Endothelial cell of umbilical vein (primary cell): ENCODE results near the gene FSD2. TPM values are rescaled to one million over a fixed set of nuclear protein-coding genes. Genes with fewer than 3 reads are reported as not detected.

Experiments
- BruUV-seq: library from RNA; stranded (reverse); fragments of 400-500 nt; replicated peaks from 2 replicates; lab custom pipeline; 2021; lab: Mats Ljungman, UMichigan
- CTCF ChIA-PET: fragments of 300-600, 350-600 bp; sonication (Branson Sonifier 250); formaldehyde crosslinking; loops from one replicate; lab custom pipeline; 2021; ENCODE audit warnings: antibody characterized with exemption, inconsistent platforms; lab: Charles Lee
- POLR2A ChIA-PET: fragments of 300-600, 350-600 bp; sonication (Branson Sonifier 250); formaldehyde crosslinking; loops from one replicate; lab custom pipeline; 2021; ENCODE audit warnings: antibody characterized with exemption, inconsistent platforms; lab: Charles Lee
- DNase-seq: peaks from one replicate; pipeline ENCODE4 v3.0.0-alpha.2; 2011; ENCODE audit warnings: low read depth, low spot score
- FAIRE-seq: peaks from 2 replicates; lab custom pipeline; 2011; peaks lifted over from hg19 to GRCh38; lab: Jason Lieb, UNC
- H2AFZ ChIP-seq: 2 replicates; pipeline ENCODE4 v1.6.0; 2012; ENCODE audit warnings: low read depth, low read length, control low read depth, inconsistent platforms
- H3K27ac ChIP-seq: 2 replicates; pipeline ENCODE4 v1.5.1; 2011; ENCODE audit warnings: low read depth, mild to moderate bottlenecking, control low read depth, low read length, moderate library complexity; ENCODE audit not compliant: insufficient read depth
- H3K27me3 ChIP-seq, 2 experiments: 2 replicates each; pipeline versions ENCODE4 v1.6.0 to v1.6.1; 2011; ENCODE audit warnings: low read length in 2 of 2, mixed read lengths in 1 of 2; ENCODE audit not compliant: control insufficient read depth in 2 of 2, insufficient read depth in 2 of 2
- H3K36me3 ChIP-seq, 2 experiments: 2 replicates in 1 of 2; 3 replicates in 1 of 2; pipeline ENCODE4 v1.5.1; 2011; ENCODE audit warnings: low read length in 2 of 2, mild to moderate bottlenecking in 1 of 2, moderate library complexity in 1 of 2; ENCODE audit not compliant: control insufficient read depth in 2 of 2, insufficient read depth in 2 of 2; ENCODE audit errors: extremely low read depth in 1 of 2
- H3K4me1 ChIP-seq: 3 replicates; pipeline ENCODE4 v1.5.1; 2011; ENCODE audit warnings: mild to moderate bottlenecking, low read length; ENCODE audit not compliant: control insufficient read depth, insufficient read depth; ENCODE audit errors: extremely low read depth
- H3K4me2 ChIP-seq: 2 replicates; pipeline ENCODE4 v1.6.1; 2011; ENCODE audit warnings: low read length, control low read depth, mixed read lengths; ENCODE audit not compliant: insufficient read depth
- H3K4me3 ChIP-seq, 3 experiments: fragments of 200-600 bp in 1 of 3; sonication (generic), shearing (Covaris generic) in 1 of 3; replicated peaks in 1 of 3; 2 replicates each; pipeline ENCODE4 v1.5.1; 2011 to 2016; ENCODE audit warnings: control low read depth in 3 of 3, low read length in 3 of 3, mild to moderate bottlenecking in 2 of 3, inconsistent platforms in 1 of 3, low read depth in 1 of 3, moderate library complexity in 1 of 3; ENCODE audit not compliant: insufficient read depth in 1 of 3
- H3K79me2 ChIP-seq: 2 replicates; pipeline ENCODE4 v1.6.0; 2012; ENCODE audit warnings: low read length, inconsistent platforms; ENCODE audit not compliant: control insufficient read depth, insufficient read depth
- H3K9ac ChIP-seq: replicated peaks from 2 replicates; pipeline ENCODE3; 2011; ENCODE audit warnings: low read length, control low read depth; ENCODE audit not compliant: insufficient read depth; ENCODE audit errors: extremely low read depth
- H3K9me1 ChIP-seq: replicated peaks from 3 replicates; pipeline ENCODE4 v1.6.0; 2011; ENCODE audit warnings: mild to moderate bottlenecking, low read length; ENCODE audit not compliant: control insufficient read depth, insufficient read depth; ENCODE audit errors: extremely low read depth
- H3K9me3 ChIP-seq: replicated peaks from 2 replicates; pipeline ENCODE4 v1.5.1; 2012; ENCODE audit warnings: low read length, inconsistent platforms; ENCODE audit not compliant: control insufficient read depth, insufficient read depth
- H4K20me1 ChIP-seq: replicated peaks from 2 replicates; pipeline ENCODE3; 2011; ENCODE audit warnings: mild to moderate bottlenecking, low read length; ENCODE audit not compliant: control insufficient read depth, insufficient read depth; ENCODE audit errors: extremely low read depth
- CTCF ChIP-seq, 2 donors: IDR thresholded peaks; 1 replicate in 1 of 2; 2 replicates in 1 of 2; pipeline ENCODE4 v1.5.1; 2011; ENCODE audit warnings: low read length in 2 of 2, mild to moderate bottlenecking in 2 of 2, moderate library complexity in 2 of 2, control low read depth in 1 of 2, inconsistent platforms in 1 of 2, low read depth in 1 of 2; ENCODE audit not compliant: insufficient read depth in 1 of 2; ENCODE audit errors: extremely low read depth in 1 of 2
- EZH2 ChIP-seq: IDR thresholded peaks from 2 replicates; pipeline ENCODE4 v1.6.1; 2012; ENCODE audit warnings: borderline replicate concordance, low read depth, mild to moderate bottlenecking, moderate library complexity, low read length, inconsistent platforms; ENCODE audit not compliant: severe bottlenecking
- FOS ChIP-seq: IDR thresholded peaks from 2 replicates; pipeline ENCODE4 v1.6.1; 2011; ENCODE audit warnings: mild to moderate bottlenecking, low read length, moderate library complexity, borderline replicate concordance; ENCODE audit not compliant: insufficient read depth
- GATA2 ChIP-seq: IDR thresholded peaks from 2 replicates; pipeline ENCODE4 v1.7.0; 2011; ENCODE audit warnings: low read depth, mild to moderate bottlenecking, moderate library complexity, mixed read lengths, low read length; ENCODE audit not compliant: insufficient read length, insufficient read depth
- JUN ChIP-seq: IDR thresholded peaks from 2 replicates; pipeline ENCODE4 v1.6.1; 2011; ENCODE audit warnings: borderline replicate concordance, low read depth; ENCODE audit not compliant: insufficient read length, insufficient read depth
- MAX ChIP-seq: IDR thresholded peaks from 2 replicates; pipeline ENCODE4 v1.6.1; 2011; ENCODE audit not compliant: insufficient read depth, insufficient read length
- MYC ChIP-seq: IDR thresholded peaks from one replicate; pipeline ENCODE4 v1.6.1; 2011; ENCODE audit warnings: mild to moderate bottlenecking, low read depth, low read length
- POLR2A ChIP-seq: IDR thresholded peaks from 2 replicates; pipeline ENCODE4 v1.6.1; 2012; ENCODE audit warnings: low read depth, mild to moderate bottlenecking, control low read depth, low read length
- POLR2AphosphoS5 ChIP-seq: IDR thresholded peaks from 2 replicates; pipeline ENCODE4 v1.6.1; 2012; ENCODE audit warnings: low read depth, mild to moderate bottlenecking, control low read depth, low read length, moderate library complexity; ENCODE audit not compliant: insufficient read depth
- dilution Hi-C: fragments of 300-500 bp; cut with MboI; formaldehyde crosslinking; loops from one replicate; pipeline ENCODE4 v1.15.0; 2019; ENCODE audit warnings: low sequenced_read_pairs; ENCODE audit not compliant: extremely low pct_ligation_motif_present
- intact Hi-C: fragments of 100-400 bp; cut with micrococcal nuclease; formaldehyde crosslinking; loops from one replicate; pipeline ENCODE4 v1.10.0; 2022
- polyA plus RNA-seq, 4 experiments: library from polyadenylated mRNA; depleted of rRNA in 3 of 4; stranded (reverse) in 3 of 4; unstranded in 1 of 4; fragments of >200 nt; gene quantifications; 2 replicates each; pipeline versions ENCODE4 v1.2.1 to v1.2.3, GENCODE V29; 2011 to 2012; ENCODE audit warnings: missing spikeins in 1 of 4
- total RNA-seq: library from RNA; stranded (reverse); gene quantifications from 2 replicates; pipeline ENCODE4 v1.2.3, GENCODE V29; 2021

The FSD2 gene
- total and polyA plus RNA-seq, 2 donors (not counting 3 experiments of a cell fraction or from before 2014, with no cell fraction given) = not detected

- dilution Hi-C loops (no loop called here), intact Hi-C loops (no loop called here)
- H3K4me3 ChIP-seq = no peak overlapping the region
Measured at GRCh38 chr15:82715003-82715402, 90.9 kb downstream of the FSD2 start.

GRCh38 chr15:82714016-82714415 lies 91.9 kb downstream of the FSD2 start:
- intact Hi-C loops = no loop called here

More at GRCh38 chr15:82715003-82715402, 90.9 kb downstream of the FSD2 start:
- no peaks in the 10 kb centered on the region for H3K27me3 ChIP-seq
- H4K20me1 ChIP-seq = no peaks in the 10 kb centered on the region
- TF ChIP-seq POLR2A (no peak), POLR2AphosphoS5 (no peak), GATA2 (no peak), MAX (no peak)
- no peaks in the 10 kb centered on the region for H3K9me3 ChIP-seq
- CTCF ChIA-PET = no interaction called here
- FAIRE-seq = no peak
- no peak overlapping the region for H3K27ac ChIP-seq
- no peak for DNase-seq
- H2AFZ ChIP-seq = no peak overlapping the region
- H3K4me1 ChIP-seq = no peaks in the 10 kb centered on the region
- BruUV-seq = no TSS peak
- no peak overlapping the region for H3K9ac ChIP-seq
- no peaks in the 10 kb centered on the region for H3K36me3 ChIP-seq
- POLR2A ChIA-PET = no interaction called here
- no peak overlapping the region for H3K4me2 ChIP-seq
- no peaks in the 10 kb centered on the region for H3K9me1 ChIP-seq
- H3K79me2 ChIP-seq = no peaks in the 10 kb centered on the region

More at GRCh38 chr15:82714016-82714415, 91.9 kb downstream of the FSD2 start:
- H2AFZ ChIP-seq = no peak overlapping the region
- H3K9me1 ChIP-seq = no peaks in the 10 kb centered on the region
- H3K4me2 ChIP-seq = no peak overlapping the region
- H3K9ac ChIP-seq = no peak overlapping the region
- H3K79me2 ChIP-seq = no peaks in the 10 kb centered on the region
- no peak overlapping the region for H3K4me3 ChIP-seq
- TF ChIP-seq MYC (no peak), GATA2 (no peak), EZH2 (no peak), POLR2A (no peak), FOS (no peak), CTCF (IDR thresholded peaks at IDR 0.05; ENCODE audit: extremely low read depth in 1 of 2, insufficient read depth in 1 of 2, low read depth in 1 of 2, low read length in 2 of 2) (no peak), POLR2AphosphoS5 (no peak), MAX (no peak), JUN (no peak)
- H3K27ac ChIP-seq = no peak overlapping the region
- peaks cover 2% of the 10 kb centered on the region for H3K4me1 ChIP-seq
- no peak for DNase-seq
- no peaks in the 10 kb centered on the region for H3K36me3 ChIP-seq
- no peak for FAIRE-seq
- no peaks in the 10 kb centered on the region for H4K20me1 ChIP-seq
- ChIA-PET CTCF (no interaction called here), POLR2A (no interaction called here)
- dilution Hi-C loops = no loop called here
- H3K9me3 ChIP-seq = no peaks in the 10 kb centered on the region
- H3K27me3 ChIP-seq = no peaks in the 10 kb centered on the region
- no TSS peak for BruUV-seq
